AG04449 (cell line): ENCODE results near the gene XG.
"Not testable (repeated sequence)": the region's sequence is repeated elsewhere in the genome, so short reads cannot be mapped to it uniquely, and the experiment has no call there.

Experiments
- CTCF ChIA-PET: fragments of 350-600 bp; formaldehyde crosslinking; extraction: SDS; loops from one replicate; lab custom pipeline; 2021; ENCODE audit warnings: antibody characterized with exemption; lab: Yijun Ruan, JAX
- POLR2A ChIA-PET: fragments of 400-600, 350-600 bp; formaldehyde crosslinking; extraction: SDS; loops from one replicate; lab custom pipeline; 2020; ENCODE audit warnings: antibody characterized with exemption, inconsistent platforms; lab: Yijun Ruan, JAX
- DNase-seq: peaks from one replicate; pipeline ENCODE4 v3.0.0-alpha.2; 2010; ENCODE audit warnings: low read depth, low spot score
- H3K4me3 ChIP-seq: 2 replicates; pipeline ENCODE4 v1.5.1; 2011; ENCODE audit warnings: low read depth, mild to moderate bottlenecking, control low read depth, low read length
- TF ChIP-seq, protein P1 (sequence below): IDR thresholded peaks from one replicate; pipeline ENCODE4 v1.5.1; 2011; ENCODE audit warnings: mild to moderate bottlenecking, moderate library complexity, low read length, control low read depth, inconsistent platforms; ENCODE audit not compliant: insufficient read depth; ENCODE audit errors: missing control alignments

XG gene

DNA sequence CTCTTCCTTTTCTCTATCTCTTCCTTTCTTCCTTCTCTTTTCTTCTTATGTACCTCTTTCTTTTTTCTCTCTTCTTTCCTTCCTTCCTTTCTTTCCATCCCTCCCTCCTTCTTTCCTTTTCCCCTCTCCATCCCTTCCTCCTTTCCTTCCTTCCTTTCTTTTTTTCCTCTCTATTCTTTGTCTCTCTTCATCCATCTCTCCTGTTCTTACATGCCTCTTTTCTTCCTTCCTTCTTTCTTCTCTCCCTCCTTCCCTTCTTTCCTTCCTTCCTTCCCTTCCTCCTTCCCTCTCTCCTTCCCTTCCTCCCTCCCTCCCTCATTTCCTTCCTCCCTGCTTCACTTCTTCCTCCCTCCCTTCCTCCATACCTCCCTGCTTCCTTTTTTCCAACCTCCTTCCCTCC, 19.2 kb upstream of the XG start:
- no peak overlapping the region for H3K4me3 ChIP-seq
- no peak for DNase-seq
- CTCF ChIA-PET: no interaction called here
- TF ChIP-seq, protein P1, sequence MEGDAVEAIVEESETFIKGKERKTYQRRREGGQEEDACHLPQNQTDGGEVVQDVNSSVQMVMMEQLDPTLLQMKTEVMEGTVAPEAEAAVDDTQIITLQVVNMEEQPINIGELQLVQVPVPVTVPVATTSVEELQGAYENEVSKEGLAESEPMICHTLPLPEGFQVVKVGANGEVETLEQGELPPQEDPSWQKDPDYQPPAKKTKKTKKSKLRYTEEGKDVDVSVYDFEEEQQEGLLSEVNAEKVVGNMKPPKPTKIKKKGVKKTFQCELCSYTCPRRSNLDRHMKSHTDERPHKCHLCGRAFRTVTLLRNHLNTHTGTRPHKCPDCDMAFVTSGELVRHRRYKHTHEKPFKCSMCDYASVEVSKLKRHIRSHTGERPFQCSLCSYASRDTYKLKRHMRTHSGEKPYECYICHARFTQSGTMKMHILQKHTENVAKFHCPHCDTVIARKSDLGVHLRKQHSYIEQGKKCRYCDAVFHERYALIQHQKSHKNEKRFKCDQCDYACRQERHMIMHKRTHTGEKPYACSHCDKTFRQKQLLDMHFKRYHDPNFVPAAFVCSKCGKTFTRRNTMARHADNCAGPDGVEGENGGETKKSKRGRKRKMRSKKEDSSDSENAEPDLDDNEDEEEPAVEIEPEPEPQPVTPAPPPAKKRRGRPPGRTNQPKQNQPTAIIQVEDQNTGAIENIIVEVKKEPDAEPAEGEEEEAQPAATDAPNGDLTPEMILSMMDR: no peak
- POLR2A ChIA-PET: no interaction called here

DNA sequence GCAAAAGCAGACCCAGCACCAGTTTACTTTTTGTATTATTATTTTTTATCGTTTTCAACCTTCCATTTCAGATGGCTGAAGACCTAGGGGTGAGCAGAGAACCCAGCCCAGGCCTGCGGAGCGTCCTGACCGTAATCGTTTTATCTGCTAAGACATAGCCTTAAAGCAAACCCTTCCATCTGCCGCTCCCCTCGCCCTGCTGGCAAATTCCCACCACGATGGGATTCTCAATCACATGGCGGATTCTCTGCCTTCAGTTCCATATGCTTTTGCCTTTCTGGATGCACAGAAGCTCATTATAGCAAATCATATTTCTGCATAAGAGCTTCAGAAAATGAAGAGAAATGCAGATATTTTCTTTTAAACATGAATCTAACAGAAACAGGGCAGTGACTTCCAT, 18.6 kb upstream of the XG start:
- no peak overlapping the region for H3K4me3 ChIP-seq
- no peak for DNase-seq
- TF ChIP-seq, protein P1: no peak
- ChIA-PET POLR2A (no interaction called here), CTCF (no interaction called here)

DNA sequence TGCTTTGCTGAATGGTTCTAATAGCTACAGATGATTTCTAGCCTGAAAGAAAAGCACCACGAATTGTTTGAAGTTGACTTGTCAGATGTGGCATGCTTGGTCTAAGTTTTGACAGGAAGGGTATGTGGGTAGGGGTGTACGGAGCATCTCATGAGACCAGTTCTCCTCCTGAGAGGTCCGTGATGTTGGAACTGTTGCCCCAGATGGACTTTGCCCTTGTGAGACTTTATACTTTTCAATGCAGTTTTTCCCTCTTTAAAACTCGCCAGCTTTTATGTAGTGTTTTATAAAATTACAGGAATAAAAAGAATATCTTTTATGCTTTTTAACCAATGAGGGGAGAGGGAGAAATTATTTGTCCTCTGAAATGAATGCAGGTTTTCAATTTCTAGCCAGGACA, 16.6 kb upstream of the XG start:
- CTCF ChIA-PET: no interaction called here
- TF ChIP-seq, protein P1: no peak
- POLR2A ChIA-PET: no interaction called here
- DNase-seq: no peak
- no peak overlapping the region for H3K4me3 ChIP-seq

DNA sequence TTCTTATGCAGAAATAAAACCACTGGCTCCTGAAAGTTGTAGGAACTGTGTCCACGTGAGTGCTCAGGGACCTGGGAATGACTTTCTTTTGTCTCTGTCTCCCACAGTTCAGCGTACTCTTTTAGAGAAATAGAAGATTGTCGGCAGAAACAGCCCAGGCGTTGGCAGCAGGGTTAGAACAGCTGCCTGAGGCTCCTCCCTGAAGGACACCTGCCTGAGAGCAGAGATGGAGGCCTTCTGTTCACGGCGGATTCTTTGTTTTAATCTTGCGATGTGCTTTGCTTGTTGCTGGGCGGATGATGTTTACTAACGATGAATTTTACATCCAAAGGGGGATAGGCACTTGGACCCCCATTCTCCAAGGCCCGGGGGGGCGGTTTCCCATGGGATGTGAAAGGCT, 11.2 kb upstream of the XG start:
- H3K4me3 ChIP-seq: no peak overlapping the region
- ChIA-PET CTCF (no interaction called here), POLR2A (no interaction called here)
- no peak for DNase-seq
- TF ChIP-seq, protein P1: no peak

DNA sequence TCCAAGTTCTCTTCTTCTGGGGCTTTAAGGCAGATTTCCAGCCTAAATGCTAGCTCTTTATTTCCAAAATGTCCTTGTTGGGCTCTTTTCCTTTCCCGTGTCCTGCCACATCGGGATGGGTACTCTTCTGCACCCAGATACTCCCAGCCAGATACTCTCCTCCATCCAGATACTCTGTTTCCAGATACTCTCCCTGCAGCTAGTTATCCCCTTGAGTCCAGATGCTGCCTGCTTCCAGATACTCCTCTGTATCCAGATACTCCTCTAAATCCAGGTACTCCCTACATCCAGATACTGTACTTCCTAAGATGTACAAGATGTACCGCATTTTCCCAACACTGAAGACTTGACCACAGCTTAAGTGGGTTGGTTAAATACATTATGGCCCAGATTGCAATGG, 10.5 kb upstream of the XG start:
- no peak overlapping the region for H3K4me3 ChIP-seq
- DNase-seq: no peak
- TF ChIP-seq, protein P1: no peak
- POLR2A ChIA-PET: no interaction called here
- CTCF ChIA-PET: no interaction called here

DNA sequence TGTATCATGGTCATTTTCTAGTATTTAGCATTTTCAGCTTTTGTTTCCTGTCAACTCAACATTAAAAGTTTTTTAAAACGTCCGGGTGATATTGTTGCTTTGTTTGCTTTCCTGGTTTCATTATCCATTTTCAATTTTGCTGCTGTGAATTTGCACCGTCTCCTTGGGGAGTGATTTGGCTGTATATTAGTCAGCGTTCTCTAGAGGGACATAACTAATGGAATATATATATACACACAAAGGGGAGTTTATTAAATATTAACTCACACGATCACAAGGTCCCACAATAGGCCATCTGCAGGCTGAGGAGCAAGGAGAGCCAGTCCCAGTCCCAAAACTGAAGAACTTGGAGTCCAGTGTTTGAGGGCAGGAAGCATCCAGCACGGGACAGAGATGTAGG, 5.6 kb upstream of the XG start:
- CTCF ChIA-PET, DNase-seq, H3K4me3 ChIP-seq, POLR2A ChIA-PET: not testable (repeated sequence)

DNA sequence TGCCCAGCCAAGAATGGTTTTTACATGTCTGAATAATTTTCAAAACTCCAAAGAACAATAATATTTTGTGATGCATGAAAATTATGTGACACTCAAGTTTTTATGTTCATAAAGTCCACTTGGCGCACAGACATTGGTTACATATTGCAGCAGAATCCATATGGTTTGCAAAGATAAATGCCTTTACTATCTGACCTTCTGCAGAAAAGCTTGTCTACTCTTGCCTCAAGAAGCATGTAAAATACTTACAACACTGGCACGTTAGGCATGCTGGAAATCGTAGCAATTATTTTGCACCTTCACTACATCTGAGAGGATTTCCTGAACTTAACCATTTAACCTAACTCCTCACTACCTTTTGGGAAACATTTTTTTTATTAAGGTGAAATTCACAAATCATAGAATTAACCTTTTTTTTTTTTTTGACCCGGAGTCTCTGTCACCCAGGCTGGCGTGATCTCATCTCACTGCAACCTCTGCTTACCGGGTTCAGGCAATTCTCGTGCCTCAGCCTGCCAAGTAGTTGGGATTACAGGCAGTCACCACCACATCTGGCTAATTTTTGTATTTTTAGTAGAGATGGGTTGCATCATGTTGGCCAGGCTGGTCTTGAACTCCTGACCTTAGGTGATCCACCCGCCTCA, 3.5 kb upstream of the XG start:
- CTCF ChIA-PET: no interaction called here
- H3K4me3 ChIP-seq: no peak overlapping the region
- DNase-seq: no peak
- TF ChIP-seq, protein P1: no peak
- POLR2A ChIA-PET: no interaction called here
